EH (cell line): ENCODE results near the gene PAX5.

ENCODE experiments used
- DNase-seq: peaks from one replicate; pipeline ENCODE4 v3.0.0-alpha.2; 2015; ENCODE audit warnings: low read depth

PAX5 gene

GRCh38 chr9:36902080-36902716 lies 131.9 kb downstream of the PAX5 start:
- DNase-seq: no peak

- no peak for DNase-seq
Observed at GRCh38 chr9:36901528-36901927, 132.5 kb downstream of the PAX5 start.

- no peak for DNase-seq
Observed at GRCh38 chr9:36900856-36901220, 133.2 kb downstream of the PAX5 start.

GRCh38 chr9:36900136-36900855 lies 133.8 kb downstream of the PAX5 start:
- DNase-seq: no peak

GRCh38 chr9:36899406-36899805 lies 134.7 kb downstream of the PAX5 start:
- no peak for DNase-seq

- DNase-seq: no peak
Observed at GRCh38 chr9:36898431-36899020, 135.5 kb downstream of the PAX5 start.

- DNase-seq: no peak
Observed at GRCh38 chr9:36897478-36897877, 136.6 kb downstream of the PAX5 start.

GRCh38 chr9:36897019-36897418 lies 137.0 kb downstream of the PAX5 start:
- DNase-seq: no peak

- no peak for DNase-seq
Observed at GRCh38 chr9:36896296-36896695, 137.8 kb downstream of the PAX5 start.

GRCh38 chr9:36895744-36896260 lies 138.3 kb downstream of the PAX5 start:
- no peak for DNase-seq

- DNase-seq: no peak
Observed at GRCh38 chr9:36894695-36895310, 139.3 kb downstream of the PAX5 start.

GRCh38 chr9:36893911-36894310 lies 140.2 kb downstream of the PAX5 start:
- no peak for DNase-seq

GRCh38 chr9:36893184-36893583 lies 140.9 kb downstream of the PAX5 start:
- DNase-seq: no peak

GRCh38 chr9:36892279-36892678 lies 141.8 kb downstream of the PAX5 start:
- no peak for DNase-seq

GRCh38 chr9:36891341-36891811 lies 142.7 kb downstream of the PAX5 start:
- DNase-seq: no peak

GRCh38 chr9:36889844-36890243 lies 144.2 kb downstream of the PAX5 start:
- DNase-seq: no peak

- DNase-seq: no peak
Observed at GRCh38 chr9:36888551-36888950, 145.5 kb downstream of the PAX5 start.

- no peak for DNase-seq
Observed at GRCh38 chr9:36884721-36885120, 149.3 kb downstream of the PAX5 start.

GRCh38 chr9:36882594-36882993 lies 151.5 kb downstream of the PAX5 start:
- no peak for DNase-seq

GRCh38 chr9:36881743-36882441 lies 152.2 kb downstream of the PAX5 start:
- DNase-seq: no peak

GRCh38 chr9:36881316-36881715 lies 152.8 kb downstream of the PAX5 start:
- DNase-seq: no peak

GRCh38 chr9:36880075-36880474 lies 154.0 kb downstream of the PAX5 start:
- no peak for DNase-seq
